HepG2 (cell line): ENCODE data around the gene ARMC5. TPM values are rescaled to one million over a fixed set of nuclear protein-coding genes. Genes with fewer than 3 reads are reported as not detected.
A peak's percentile ranks its signal among the peaks of the same experiment; 100 is the strongest.

Experiments
- BORCS8-MEF2B ChIP-seq: sonication (generic); formaldehyde crosslinking; IDR thresholded peaks from 2 replicates; pipeline ENCODE4 v1.8.0; 2022; ENCODE audit warnings: mild to moderate bottlenecking, missing genetic modification reagents
- CHD4 ChIP-seq: fragments of 200-600 bp; sonication (generic); IDR thresholded peaks from 2 replicates; pipeline ENCODE4 v1.7.0; 2017; ENCODE audit warnings: mild to moderate bottlenecking, low read length, borderline replicate concordance
- FOXM1 ChIP-seq: sonication (generic); formaldehyde crosslinking; IDR thresholded peaks from 2 replicates; pipeline ENCODE4 v1.5.0; 2020; ENCODE audit warnings: missing genetic modification reagents
- FOXO1 ChIP-seq: sonication (generic); formaldehyde crosslinking; IDR thresholded peaks from 2 replicates; pipeline ENCODE4 v1.4.0; 2020; ENCODE audit warnings: missing genetic modification reagents
- GABPA ChIP-seq, 2 experiments: IDR thresholded peaks; 2 replicates each; pipeline ENCODE4 v1.6.1; 2011 to 2016; ENCODE audit warnings: low read depth in 2 of 2, low read length in 1 of 2, missing biosample characterization in 1 of 2, missing genetic modification characterization in 1 of 2
- MED8 ChIP-seq: sonication (generic); formaldehyde crosslinking; IDR thresholded peaks from 2 replicates; pipeline ENCODE4 v1.8.1; 2023; ENCODE audit warnings: mild to moderate bottlenecking, missing genetic modification reagents; ENCODE audit not compliant: insufficient replicate concordance
- MEF2D ChIP-seq: sonication (generic); formaldehyde crosslinking; IDR thresholded peaks from 2 replicates; pipeline ENCODE4 v1.5.1; 2020; ENCODE audit warnings: mild to moderate bottlenecking, missing genetic modification reagents
- SETDB1 ChIP-seq: sonication (generic); formaldehyde crosslinking; IDR thresholded peaks from 2 replicates; pipeline ENCODE4 v1.5.1; 2020; ENCODE audit warnings: missing genetic modification reagents, mild to moderate bottlenecking, borderline replicate concordance
- ZMYM4 ChIP-seq: sonication (generic); formaldehyde crosslinking; IDR thresholded peaks from 2 replicates; pipeline ENCODE4 v1.8.1; 2023; ENCODE audit warnings: mild to moderate bottlenecking, missing genetic modification reagents
- ZNF207 ChIP-seq: fragments of 450-650 bp; IDR thresholded peaks from 2 replicates; pipeline ENCODE4 v1.6.1; 2016; ENCODE audit warnings: antibody characterized with exemption, borderline replicate concordance
- ZNF232 ChIP-seq: sonication (generic); formaldehyde crosslinking; IDR thresholded peaks from 2 replicates; pipeline ENCODE4 v1.4.0; 2020; ENCODE audit warnings: missing genetic modification reagents, borderline replicate concordance
- ZNF703 ChIP-seq: sonication (generic); formaldehyde crosslinking; IDR thresholded peaks from 2 replicates; pipeline ENCODE4 v1.5.1; 2020; ENCODE audit warnings: missing genetic modification reagents, mild to moderate bottlenecking, moderate library complexity, borderline replicate concordance
- ZNF782 ChIP-seq: sonication (generic); formaldehyde crosslinking; IDR thresholded peaks from 2 replicates; pipeline ENCODE4 v1.4.0; 2020; ENCODE audit warnings: missing genetic modification reagents, mild to moderate bottlenecking, borderline replicate concordance
- polyA plus RNA-seq, 8 experiments: library from polyadenylated mRNA; depleted of rRNA in 3 of 8; stranded (reverse) in 7 of 8; unstranded in 1 of 8; fragments of >200 nt; fragmentation: Illumina TruSeq in 4 of 8; extraction: Trizol in 4 of 8; gene quantifications; 2 replicates each; pipeline versions ENCODE4 v1.2.1 to v1.2.3, GENCODE V29; 2011 to 2016; ENCODE audit warnings: low read depth in 4 of 8, missing spikeins in 1 of 8, mixed read lengths in 1 of 8; ENCODE audit not compliant: insufficient read depth in 1 of 8
- total RNA-seq, 5 experiments: library from RNA; depleted of rRNA; stranded (reverse); fragments of >200 nt; fragmentation: Illumina TruSeq; extraction: Trizol; gene quantifications; 2 replicates each; pipeline ENCODE4 v1.2.3, GENCODE V29; 2016; ENCODE audit warnings: low read depth in 1 of 5
- TF ChIP-seq, protein P1 (sequence below): sonication (generic); formaldehyde crosslinking; IDR thresholded peaks from 2 replicates; pipeline ENCODE4 v1.5.0; 2020; ENCODE audit warnings: missing genetic modification reagents
- TF ChIP-seq, protein P2 (sequence below): sonication (generic); formaldehyde crosslinking; IDR thresholded peaks from 2 replicates; pipeline ENCODE4 v1.4.0; 2020; ENCODE audit warnings: missing genetic modification reagents
- TF ChIP-seq, protein P3 (sequence below): sonication (generic); formaldehyde crosslinking; IDR thresholded peaks from 2 replicates; pipeline ENCODE4 v1.5.0; 2020; ENCODE audit warnings: missing genetic modification reagents, mild to moderate bottlenecking, borderline replicate concordance
- TF ChIP-seq, protein P4 (sequence below): sonication (generic); formaldehyde crosslinking; conservative IDR thresholded peaks from 2 replicates; pipeline ENCODE4 v1.4.0; 2020; ENCODE audit warnings: missing genetic modification reagents
- TF ChIP-seq, protein P5 (sequence below): sonication (generic); formaldehyde crosslinking; IDR thresholded peaks from 2 replicates; pipeline ENCODE4 v1.4.0; 2020; ENCODE audit warnings: missing genetic modification reagents, borderline replicate concordance
- TF ChIP-seq, protein P6 (sequence below): IDR thresholded peaks from 2 replicates; pipeline ENCODE4 v1.6.1; 2016; ENCODE audit warnings: missing compliant biosample characterization, missing genetic modification reagents, borderline replicate concordance

The ARMC5 gene
- total and polyA plus RNA-seq, 2 of the 13 experiments (the other 11 are each of a cell fraction or from before 2014, with no cell fraction given) = 10.8 to 22.3 TPM

DNA sequence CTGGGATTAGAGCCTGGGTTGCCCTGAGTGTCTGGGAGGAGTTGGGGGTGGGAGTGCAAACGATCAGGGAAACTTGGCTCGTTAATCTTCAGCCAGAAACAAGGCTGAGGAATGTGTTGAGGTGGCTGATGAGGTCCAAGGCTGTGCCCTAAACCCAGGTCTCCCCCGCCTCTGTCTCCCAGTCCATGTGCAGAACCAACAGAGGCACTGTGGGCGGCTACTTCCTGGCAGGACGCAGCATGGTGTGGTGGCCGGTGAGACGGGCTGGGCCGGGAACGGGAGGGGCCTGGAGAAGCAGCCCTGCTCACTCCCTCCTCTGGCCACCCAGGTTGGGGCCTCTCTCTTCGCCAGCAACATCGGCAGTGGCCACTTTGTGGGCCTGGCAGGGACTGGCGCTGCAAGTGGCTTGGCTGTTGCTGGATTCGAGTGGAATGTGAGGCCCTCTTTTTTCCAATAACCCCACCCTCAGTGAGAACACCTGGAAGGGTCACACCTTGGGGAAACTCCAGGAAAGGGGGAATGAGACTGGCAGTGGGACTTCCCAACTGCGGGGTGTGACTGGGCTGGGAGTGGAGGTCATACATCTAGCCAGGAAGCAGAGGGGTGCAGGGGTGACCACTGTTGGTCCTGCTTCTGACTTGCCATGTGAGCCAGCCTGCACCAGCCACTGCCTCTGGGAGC, 25.3 kb downstream of the ARMC5 start (continued):
- TF ChIP-seq, protein P1, sequence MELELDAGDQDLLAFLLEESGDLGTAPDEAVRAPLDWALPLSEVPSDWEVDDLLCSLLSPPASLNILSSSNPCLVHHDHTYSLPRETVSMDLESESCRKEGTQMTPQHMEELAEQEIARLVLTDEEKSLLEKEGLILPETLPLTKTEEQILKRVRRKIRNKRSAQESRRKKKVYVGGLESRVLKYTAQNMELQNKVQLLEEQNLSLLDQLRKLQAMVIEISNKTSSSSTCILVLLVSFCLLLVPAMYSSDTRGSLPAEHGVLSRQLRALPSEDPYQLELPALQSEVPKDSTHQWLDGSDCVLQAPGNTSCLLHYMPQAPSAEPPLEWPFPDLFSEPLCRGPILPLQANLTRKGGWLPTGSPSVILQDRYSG (CRISPR knock-in tag) = no peak
- TF ChIP-seq, protein P2, sequence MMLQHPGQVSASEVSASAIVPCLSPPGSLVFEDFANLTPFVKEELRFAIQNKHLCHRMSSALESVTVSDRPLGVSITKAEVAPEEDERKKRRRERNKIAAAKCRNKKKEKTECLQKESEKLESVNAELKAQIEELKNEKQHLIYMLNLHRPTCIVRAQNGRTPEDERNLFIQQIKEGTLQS = peak; percentile 25; the same call in 1 of the 2 replicates
- TF ChIP-seq FOXM1 (CRISPR knock-in tag) (no peak), ZMYM4 (CRISPR knock-in tag) (no peak), ZNF703 (CRISPR knock-in tag) (no peak), MED8 (CRISPR knock-in tag) (no peak), GABPA (IDR thresholded peaks at IDR 0.05; ENCODE audit: low read depth, low read length) (no peak), GABPA (CRISPR knock-in tag; IDR thresholded peaks at IDR 0.05; ENCODE audit: low read depth) (peak; percentile 43; the same call in 1 of the 2 replicates), FOXO1 (CRISPR knock-in tag) (peak; percentile 47), ZNF207 (no peak), CHD4 (no peak), MEF2D (peak; percentile 84), ZNF782 (CRISPR knock-in tag) (no peak), ZNF232 (no peak), BORCS8-MEF2B (CRISPR knock-in tag) (peak; percentile 51; the same call in 1 of the 2 replicates), SETDB1 (CRISPR knock-in tag) (no peak)
- TF ChIP-seq, protein P3, sequence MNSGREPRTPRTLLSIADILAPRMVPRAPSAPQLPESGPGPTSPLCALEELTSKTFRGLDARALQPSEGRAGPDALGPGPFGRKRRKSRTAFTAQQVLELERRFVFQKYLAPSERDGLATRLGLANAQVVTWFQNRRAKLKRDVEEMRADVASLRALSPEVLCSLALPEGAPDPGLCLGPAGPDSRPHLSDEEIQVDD = no peak
- TF ChIP-seq, protein P4, sequence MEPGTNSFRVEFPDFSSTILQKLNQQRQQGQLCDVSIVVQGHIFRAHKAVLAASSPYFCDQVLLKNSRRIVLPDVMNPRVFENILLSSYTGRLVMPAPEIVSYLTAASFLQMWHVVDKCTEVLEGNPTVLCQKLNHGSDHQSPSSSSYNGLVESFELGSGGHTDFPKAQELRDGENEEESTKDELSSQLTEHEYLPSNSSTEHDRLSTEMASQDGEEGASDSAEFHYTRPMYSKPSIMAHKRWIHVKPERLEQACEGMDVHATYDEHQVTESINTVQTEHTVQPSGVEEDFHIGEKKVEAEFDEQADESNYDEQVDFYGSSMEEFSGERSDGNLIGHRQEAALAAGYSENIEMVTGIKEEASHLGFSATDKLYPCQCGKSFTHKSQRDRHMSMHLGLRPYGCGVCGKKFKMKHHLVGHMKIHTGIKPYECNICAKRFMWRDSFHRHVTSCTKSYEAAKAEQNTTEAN = 0 out of 2 replicates have a peak, but pooled peaks have one; percentile 40
- TF ChIP-seq, protein P5, sequence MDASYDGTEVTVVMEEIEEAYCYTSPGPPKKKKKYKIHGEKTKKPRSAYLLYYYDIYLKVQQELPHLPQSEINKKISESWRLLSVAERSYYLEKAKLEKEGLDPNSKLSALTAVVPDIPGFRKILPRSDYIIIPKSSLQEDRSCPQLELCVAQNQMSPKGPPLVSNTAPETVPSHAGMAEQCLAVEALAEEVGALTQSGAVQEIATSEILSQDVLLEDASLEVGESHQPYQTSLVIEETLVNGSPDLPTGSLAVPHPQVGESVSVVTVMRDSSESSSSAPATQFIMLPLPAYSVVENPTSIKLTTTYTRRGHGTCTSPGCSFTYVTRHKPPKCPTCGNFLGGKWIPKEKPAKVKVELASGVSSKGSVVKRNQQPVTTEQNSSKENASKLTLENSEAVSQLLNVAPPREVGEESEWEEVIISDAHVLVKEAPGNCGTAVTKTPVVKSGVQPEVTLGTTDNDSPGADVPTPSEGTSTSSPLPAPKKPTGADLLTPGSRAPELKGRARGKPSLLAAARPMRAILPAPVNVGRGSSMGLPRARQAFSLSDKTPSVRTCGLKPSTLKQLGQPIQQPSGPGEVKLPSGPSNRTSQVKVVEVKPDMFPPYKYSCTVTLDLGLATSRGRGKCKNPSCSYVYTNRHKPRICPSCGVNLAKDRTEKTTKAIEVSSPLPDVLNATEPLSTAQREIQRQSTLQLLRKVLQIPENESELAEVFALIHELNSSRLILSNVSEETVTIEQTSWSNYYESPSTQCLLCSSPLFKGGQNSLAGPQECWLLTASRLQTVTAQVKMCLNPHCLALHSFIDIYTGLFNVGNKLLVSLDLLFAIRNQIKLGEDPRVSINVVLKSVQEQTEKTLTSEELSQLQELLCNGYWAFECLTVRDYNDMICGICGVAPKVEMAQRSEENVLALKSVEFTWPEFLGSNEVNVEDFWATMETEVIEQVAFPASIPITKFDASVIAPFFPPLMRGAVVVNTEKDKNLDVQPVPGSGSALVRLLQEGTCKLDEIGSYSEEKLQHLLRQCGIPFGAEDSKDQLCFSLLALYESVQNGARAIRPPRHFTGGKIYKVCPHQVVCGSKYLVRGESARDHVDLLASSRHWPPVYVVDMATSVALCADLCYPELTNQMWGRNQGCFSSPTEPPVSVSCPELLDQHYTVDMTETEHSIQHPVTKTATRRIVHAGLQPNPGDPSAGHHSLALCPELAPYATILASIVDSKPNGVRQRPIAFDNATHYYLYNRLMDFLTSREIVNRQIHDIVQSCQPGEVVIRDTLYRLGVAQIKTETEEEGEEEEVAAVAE (CRISPR knock-in tag) = no peak
- TF ChIP-seq, protein P6, sequence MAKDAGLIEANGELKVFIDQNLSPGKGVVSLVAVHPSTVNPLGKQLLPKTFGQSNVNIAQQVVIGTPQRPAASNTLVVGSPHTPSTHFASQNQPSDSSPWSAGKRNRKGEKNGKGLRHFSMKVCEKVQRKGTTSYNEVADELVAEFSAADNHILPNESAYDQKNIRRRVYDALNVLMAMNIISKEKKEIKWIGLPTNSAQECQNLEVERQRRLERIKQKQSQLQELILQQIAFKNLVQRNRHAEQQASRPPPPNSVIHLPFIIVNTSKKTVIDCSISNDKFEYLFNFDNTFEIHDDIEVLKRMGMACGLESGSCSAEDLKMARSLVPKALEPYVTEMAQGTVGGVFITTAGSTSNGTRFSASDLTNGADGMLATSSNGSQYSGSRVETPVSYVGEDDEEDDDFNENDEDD (CRISPR knock-in tag) = peak; percentile 68; the same call in 1 of the 2 replicates
